Measurements from ENCODE around the gene POLA1.

The POLA1 gene

GRCh38 chrX:24918715-24919114, 225.0 kb downstream of the POLA1 start:
- H3K27me3 ChIP-seq (ENCODE audit: control insufficient read depth, insufficient read depth, low read length): no peaks in the 10 kb centered on the region
- WGBS (ENCODE audit: insufficient coverage, insufficient read length): no CpG with 5 or more reads among the region's 3 CpGs
- H3K9me3 ChIP-seq (ENCODE audit: control insufficient read depth, insufficient read depth, low read length): no peaks in the 10 kb centered on the region
- H3K27ac ChIP-seq (ENCODE audit: low read length): no peak overlapping the region
- no peak overlapping the region for H3K4me3 ChIP-seq (ENCODE audit: low read length)
- DNase-seq (ENCODE audit: low read depth, low spot score): no peak
- H3K36me3 ChIP-seq (ENCODE audit: control insufficient read depth, insufficient read depth, low read length): no peaks in the 10 kb centered on the region
- H3K4me1 ChIP-seq (ENCODE audit: control insufficient read depth, insufficient read depth, low read length): 0 out of 2 replicates have a peak, but pooled peaks cover 1% of the 10 kb centered on the region

GRCh38 chrX:24920769-24921168, 227.1 kb downstream of the POLA1 start:
- H3K4me3 ChIP-seq (ENCODE audit: low read length): no peak overlapping the region
- no peak for DNase-seq (ENCODE audit: low read depth, low spot score)
- H3K36me3 ChIP-seq (ENCODE audit: control insufficient read depth, insufficient read depth, low read length): no peaks in the 10 kb centered on the region
- H3K9me3 ChIP-seq (ENCODE audit: control insufficient read depth, insufficient read depth, low read length): no peaks in the 10 kb centered on the region
- no peak overlapping the region for H3K27ac ChIP-seq (ENCODE audit: low read length)
- no CpG with 5 or more reads among the region's 3 CpGs for WGBS (ENCODE audit: insufficient coverage, insufficient read length)
- H3K27me3 ChIP-seq (ENCODE audit: control insufficient read depth, insufficient read depth, low read length): no peaks in the 10 kb centered on the region
- H3K4me1 ChIP-seq (ENCODE audit: control insufficient read depth, insufficient read depth, low read length): 0 out of 2 replicates have a peak, but pooled peaks cover 1% of the 10 kb centered on the region

GRCh38 chrX:24925430-24925829, 231.7 kb downstream of the POLA1 start:
- WGBS (ENCODE audit: insufficient coverage, insufficient read length): no CpG with 5 or more reads among the region's 2 CpGs
- H3K4me3 ChIP-seq (ENCODE audit: low read length): no peak overlapping the region
- no peaks in the 10 kb centered on the region for H3K27me3 ChIP-seq (ENCODE audit: control insufficient read depth, insufficient read depth, low read length)
- no peak for DNase-seq (ENCODE audit: low read depth, low spot score)
- H3K4me1 ChIP-seq (ENCODE audit: control insufficient read depth, insufficient read depth, low read length): no peaks in the 10 kb centered on the region
- no peaks in the 10 kb centered on the region for H3K9me3 ChIP-seq (ENCODE audit: control insufficient read depth, insufficient read depth, low read length)
- H3K27ac ChIP-seq (ENCODE audit: low read length): no peak overlapping the region
- no peaks in the 10 kb centered on the region for H3K36me3 ChIP-seq (ENCODE audit: control insufficient read depth, insufficient read depth, low read length)

- Histone ChIP-seq H3K4me1 (ENCODE audit: control insufficient read depth, insufficient read depth, low read length) (no peaks in the 10 kb centered on the region), H3K36me3 (ENCODE audit: control insufficient read depth, insufficient read depth, low read length) (no peaks in the 10 kb centered on the region), H3K9me3 (ENCODE audit: control insufficient read depth, insufficient read depth, low read length) (no peaks in the 10 kb centered on the region), H3K4me3 (ENCODE audit: low read length) (no peak overlapping the region), H3K27ac (ENCODE audit: low read length) (no peak overlapping the region), H3K27me3 (ENCODE audit: control insufficient read depth, insufficient read depth, low read length) (no peaks in the 10 kb centered on the region)
- DNase-seq (ENCODE audit: low read depth, low spot score): no peak
- no CpG with 5 or more reads among the region's 5 CpGs for WGBS (ENCODE audit: insufficient coverage, insufficient read length)
Measured at GRCh38 chrX:24927372-24927771, 233.7 kb downstream of the POLA1 start.

GRCh38 chrX:24928114-24928513, 234.4 kb downstream of the POLA1 start:
- Histone ChIP-seq H3K27me3 (ENCODE audit: control insufficient read depth, insufficient read depth, low read length) (no peaks in the 10 kb centered on the region), H3K36me3 (ENCODE audit: control insufficient read depth, insufficient read depth, low read length) (no peaks in the 10 kb centered on the region), H3K4me1 (ENCODE audit: control insufficient read depth, insufficient read depth, low read length) (no peaks in the 10 kb centered on the region), H3K9me3 (ENCODE audit: control insufficient read depth, insufficient read depth, low read length) (no peaks in the 10 kb centered on the region), H3K27ac (ENCODE audit: low read length) (no peak overlapping the region), H3K4me3 (ENCODE audit: low read length) (no peak overlapping the region)
- DNase-seq (ENCODE audit: low read depth, low spot score): no peak
- WGBS (ENCODE audit: insufficient coverage, insufficient read length): no CpG with 5 or more reads among the region's 6 CpGs

GRCh38 chrX:24934279-24934678, 240.6 kb downstream of the POLA1 start:
- Histone ChIP-seq H3K9me3 (ENCODE audit: control insufficient read depth, insufficient read depth, low read length) (no peaks in the 10 kb centered on the region), H3K27me3 (ENCODE audit: control insufficient read depth, insufficient read depth, low read length) (no peaks in the 10 kb centered on the region), H3K36me3 (ENCODE audit: control insufficient read depth, insufficient read depth, low read length) (no peaks in the 10 kb centered on the region), H3K4me3 (ENCODE audit: low read length) (no peak overlapping the region), H3K27ac (ENCODE audit: low read length) (no peak overlapping the region), H3K4me1 (ENCODE audit: control insufficient read depth, insufficient read depth, low read length) (no peaks in the 10 kb centered on the region)
- no peak for DNase-seq (ENCODE audit: low read depth, low spot score)

GRCh38 chrX:24945009-24945408, 251.3 kb downstream of the POLA1 start:
- no CpG with 5 or more reads among the region's 4 CpGs for WGBS (ENCODE audit: insufficient coverage, insufficient read length)
- no peaks in the 10 kb centered on the region for H3K4me1 ChIP-seq (ENCODE audit: control insufficient read depth, insufficient read depth, low read length)
- DNase-seq (ENCODE audit: low read depth, low spot score): no peak
- no peaks in the 10 kb centered on the region for H3K9me3 ChIP-seq (ENCODE audit: control insufficient read depth, insufficient read depth, low read length)
- no peak overlapping the region for H3K4me3 ChIP-seq (ENCODE audit: low read length)
- no peak overlapping the region for H3K27ac ChIP-seq (ENCODE audit: low read length)
- no peaks in the 10 kb centered on the region for H3K27me3 ChIP-seq (ENCODE audit: control insufficient read depth, insufficient read depth, low read length)
- H3K36me3 ChIP-seq (ENCODE audit: control insufficient read depth, insufficient read depth, low read length): no peaks in the 10 kb centered on the region

GRCh38 chrX:24946369-24946768, 252.7 kb downstream of the POLA1 start:
- H3K9me3 ChIP-seq (ENCODE audit: control insufficient read depth, insufficient read depth, low read length): no peaks in the 10 kb centered on the region
- no peaks in the 10 kb centered on the region for H3K36me3 ChIP-seq (ENCODE audit: control insufficient read depth, insufficient read depth, low read length)
- H3K4me1 ChIP-seq (ENCODE audit: control insufficient read depth, insufficient read depth, low read length): no peaks in the 10 kb centered on the region
- no peak overlapping the region for H3K4me3 ChIP-seq (ENCODE audit: low read length)
- no peak for DNase-seq (ENCODE audit: low read depth, low spot score)
- no peak overlapping the region for H3K27ac ChIP-seq (ENCODE audit: low read length)
- no peaks in the 10 kb centered on the region for H3K27me3 ChIP-seq (ENCODE audit: control insufficient read depth, insufficient read depth, low read length)

- Histone ChIP-seq H3K27ac (ENCODE audit: low read length) (no peak overlapping the region), H3K27me3 (ENCODE audit: control insufficient read depth, insufficient read depth, low read length) (no peaks in the 10 kb centered on the region), H3K4me3 (ENCODE audit: low read length) (no peak overlapping the region), H3K36me3 (ENCODE audit: control insufficient read depth, insufficient read depth, low read length) (no peaks in the 10 kb centered on the region), H3K9me3 (ENCODE audit: control insufficient read depth, insufficient read depth, low read length) (no peaks in the 10 kb centered on the region), H3K4me1 (ENCODE audit: control insufficient read depth, insufficient read depth, low read length) (no peaks in the 10 kb centered on the region)
- WGBS (ENCODE audit: insufficient coverage, insufficient read length): no CpG with 5 or more reads among the region's 2 CpGs
- DNase-seq (ENCODE audit: low read depth, low spot score): no peak
Measured at GRCh38 chrX:24954732-24955131, 261.0 kb downstream of the POLA1 start.

GRCh38 chrX:24955372-24955930, 261.7 kb downstream of the POLA1 start:
- WGBS (ENCODE audit: insufficient coverage, insufficient read length): no CpG with 5 or more reads among the region's 2 CpGs
- Histone ChIP-seq H3K4me3 (ENCODE audit: low read length) (no peak overlapping the region), H3K27ac (ENCODE audit: low read length) (no peak overlapping the region), H3K27me3 (ENCODE audit: control insufficient read depth, insufficient read depth, low read length) (no peaks in the 10 kb centered on the region), H3K4me1 (ENCODE audit: control insufficient read depth, insufficient read depth, low read length) (no peaks in the 10 kb centered on the region), H3K9me3 (ENCODE audit: control insufficient read depth, insufficient read depth, low read length) (no peaks in the 10 kb centered on the region), H3K36me3 (ENCODE audit: control insufficient read depth, insufficient read depth, low read length) (no peaks in the 10 kb centered on the region)
- DNase-seq (ENCODE audit: low read depth, low spot score): no peak

GRCh38 chrX:24956828-24957227, 263.1 kb downstream of the POLA1 start:
- Histone ChIP-seq H3K27ac (ENCODE audit: low read length) (no peak overlapping the region), H3K27me3 (ENCODE audit: control insufficient read depth, insufficient read depth, low read length) (no peaks in the 10 kb centered on the region)

More at GRCh38 chrX:24956828-24957227, 263.1 kb downstream of the POLA1 start:
- DNase-seq (ENCODE audit: low read depth, low spot score): no peak
- H3K4me1 ChIP-seq (ENCODE audit: control insufficient read depth, insufficient read depth, low read length): no peaks in the 10 kb centered on the region
- no peaks in the 10 kb centered on the region for H3K36me3 ChIP-seq (ENCODE audit: control insufficient read depth, insufficient read depth, low read length)
- H3K9me3 ChIP-seq (ENCODE audit: control insufficient read depth, insufficient read depth, low read length): no peaks in the 10 kb centered on the region
- H3K4me3 ChIP-seq (ENCODE audit: low read length): no peak overlapping the region
